ENCODE measurements around the gene TNFSF11. TPM values are rescaled to one million over a fixed set of nuclear protein-coding genes. Genes with fewer than 3 reads are reported as not detected.

TNFSF11 gene
- total and polyA plus RNA-seq, 4 donors: 0.16 TPM; not detected in 3

GRCh38 chr13:42539670-42540069 is 34.3 kb upstream of the TNFSF11 start:
- no peaks in the 10 kb centered on the region for H3K4me1 ChIP-seq (ENCODE audit: control insufficient read depth in 1 of 2, insufficient read depth in 2 of 2, low read length in 2 of 2)
- H3K27me3 ChIP-seq (ENCODE audit: control insufficient read depth in 1 of 2, insufficient read depth in 2 of 2, low read length in 1 of 2): no peaks in the 10 kb centered on the region
- no peak overlapping the region for H3K27ac ChIP-seq (ENCODE audit: low read depth in 1 of 2, low read length in 2 of 2)
- 92 to 94% methylated on average over 7 of the region's 7 CpGs for WGBS, 2 donors
- intact Hi-C loops (cut with DNase I): no loop called here
- no peaks in the 10 kb centered on the region for H3K36me3 ChIP-seq (ENCODE audit: control insufficient read depth in 1 of 2, insufficient read depth in 2 of 2, low read length in 1 of 2)
- H3K9me3 ChIP-seq (ENCODE audit: control insufficient read depth, low read length): peaks cover 2% of the 10 kb centered on the region
- no peak for ATAC-seq (ENCODE audit: low FRiP score)
- H3K4me3 ChIP-seq (ENCODE audit: low read length in 2 of 2): no peak overlapping the region
- no peak for DNase-seq

GRCh38 chr13:42543215-42543797 is 30.6 kb upstream of the TNFSF11 start:
- H3K4me1 ChIP-seq (ENCODE audit: control insufficient read depth in 1 of 2, insufficient read depth in 2 of 2, low read length in 2 of 2): no peaks in the 10 kb centered on the region
- DNase-seq (no peak), ATAC-seq (ENCODE audit: low FRiP score) (no peak)
- 69 to 88% methylated on average over 4 of the region's 4 CpGs for WGBS, 2 donors
- H3K9me3 ChIP-seq (ENCODE audit: control insufficient read depth, low read length): no peaks in the 10 kb centered on the region
- no peak overlapping the region for H3K27ac ChIP-seq (ENCODE audit: low read depth in 1 of 2, low read length in 2 of 2)
- H3K27me3 ChIP-seq (ENCODE audit: control insufficient read depth in 1 of 2, insufficient read depth in 2 of 2, low read length in 1 of 2): no peaks in the 10 kb centered on the region
- H3K36me3 ChIP-seq (ENCODE audit: control insufficient read depth in 1 of 2, insufficient read depth in 2 of 2, low read length in 1 of 2): no peaks in the 10 kb centered on the region
- intact Hi-C loops (cut with DNase I): no loop called here
- no peak overlapping the region for H3K4me3 ChIP-seq (ENCODE audit: low read length in 2 of 2)

GRCh38 chr13:42544246-42544926 is 29.6 kb upstream of the TNFSF11 start:
- ATAC-seq (ENCODE audit: low FRiP score) (no peak), DNase-seq (no peak)
- Histone ChIP-seq H3K27me3 (ENCODE audit: control insufficient read depth in 1 of 2, insufficient read depth in 2 of 2, low read length in 1 of 2) (no peaks in the 10 kb centered on the region), H3K36me3 (ENCODE audit: control insufficient read depth in 1 of 2, insufficient read depth in 2 of 2, low read length in 1 of 2) (no peaks in the 10 kb centered on the region), H3K27ac (ENCODE audit: low read depth in 1 of 2, low read length in 2 of 2) (no peak overlapping the region), H3K4me3 (ENCODE audit: low read length in 2 of 2) (no peak overlapping the region), H3K4me1 (ENCODE audit: control insufficient read depth in 1 of 2, insufficient read depth in 2 of 2, low read length in 2 of 2) (no peaks in the 10 kb centered on the region), H3K9me3 (ENCODE audit: control insufficient read depth, low read length) (no peaks in the 10 kb centered on the region)
- 87 to 92% methylated on average over 4 of the region's 4 CpGs for WGBS, 2 donors
- intact Hi-C loops (cut with DNase I): no loop called here

DNA sequence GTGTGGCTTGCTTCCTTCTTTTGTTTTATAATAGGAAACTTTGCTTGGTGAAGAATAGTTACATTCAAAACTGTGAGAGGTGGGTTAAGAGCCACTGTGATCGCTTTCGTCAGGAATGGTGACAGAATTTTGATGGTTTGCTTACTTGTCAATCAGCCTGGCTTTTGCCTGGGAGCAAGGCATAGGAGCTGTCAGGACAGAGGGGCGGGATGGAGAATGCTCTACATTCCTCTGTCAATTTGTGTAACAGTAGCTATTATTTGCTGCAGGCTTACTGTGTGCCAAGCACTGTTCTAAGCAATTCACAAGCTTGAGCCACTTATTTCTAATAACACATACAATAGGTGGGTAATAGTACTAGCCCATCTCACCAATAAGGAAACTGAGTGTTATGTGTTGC is 28.1 kb upstream of the TNFSF11 start:
- intact Hi-C loops (cut with DNase I): no loop called here
- no peaks in the 10 kb centered on the region for H3K9me3 ChIP-seq (ENCODE audit: control insufficient read depth, low read length)
- DNase-seq (no peak), ATAC-seq (ENCODE audit: low FRiP score) (no peak)
- H3K27me3 ChIP-seq (ENCODE audit: control insufficient read depth in 1 of 2, insufficient read depth in 2 of 2, low read length in 1 of 2): no peaks in the 10 kb centered on the region
- no peak overlapping the region for H3K27ac ChIP-seq (ENCODE audit: low read depth in 1 of 2, low read length in 2 of 2)
- H3K36me3 ChIP-seq (ENCODE audit: control insufficient read depth in 1 of 2, insufficient read depth in 2 of 2, low read length in 1 of 2): no peaks in the 10 kb centered on the region
- no peaks in the 10 kb centered on the region for H3K4me1 ChIP-seq (ENCODE audit: control insufficient read depth in 1 of 2, insufficient read depth in 2 of 2, low read length in 2 of 2)
- 71 to 76% methylated on average over 3 of the region's 3 CpGs for WGBS, 2 donors
- H3K4me3 ChIP-seq (ENCODE audit: low read length in 2 of 2): no peak overlapping the region

DNA sequence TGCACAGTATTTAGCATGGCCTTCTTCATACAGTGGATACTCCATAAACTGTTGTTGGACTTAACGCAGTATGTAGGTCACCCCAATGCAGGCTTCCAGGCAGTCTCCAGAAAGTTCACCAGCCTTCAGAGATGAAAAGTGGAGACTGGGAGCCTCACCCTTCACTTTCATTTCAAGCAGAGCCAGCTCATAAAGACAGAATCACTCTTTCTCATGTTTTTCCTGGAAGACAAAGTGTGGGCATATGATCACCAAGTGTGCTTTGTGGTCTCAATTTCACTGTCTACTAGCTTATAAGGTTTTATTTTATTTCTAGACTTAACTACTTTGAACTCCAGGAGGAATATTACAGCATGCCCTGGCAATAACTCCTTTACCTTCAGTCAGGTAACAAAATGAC is 26.3 kb upstream of the TNFSF11 start:
- no peaks in the 10 kb centered on the region for H3K9me3 ChIP-seq (ENCODE audit: control insufficient read depth, low read length)
- WGBS, 2 donors: 96 to 99% methylated on average over 1 of the region's 1 CpG
- no peak for DNase-seq

DNA sequence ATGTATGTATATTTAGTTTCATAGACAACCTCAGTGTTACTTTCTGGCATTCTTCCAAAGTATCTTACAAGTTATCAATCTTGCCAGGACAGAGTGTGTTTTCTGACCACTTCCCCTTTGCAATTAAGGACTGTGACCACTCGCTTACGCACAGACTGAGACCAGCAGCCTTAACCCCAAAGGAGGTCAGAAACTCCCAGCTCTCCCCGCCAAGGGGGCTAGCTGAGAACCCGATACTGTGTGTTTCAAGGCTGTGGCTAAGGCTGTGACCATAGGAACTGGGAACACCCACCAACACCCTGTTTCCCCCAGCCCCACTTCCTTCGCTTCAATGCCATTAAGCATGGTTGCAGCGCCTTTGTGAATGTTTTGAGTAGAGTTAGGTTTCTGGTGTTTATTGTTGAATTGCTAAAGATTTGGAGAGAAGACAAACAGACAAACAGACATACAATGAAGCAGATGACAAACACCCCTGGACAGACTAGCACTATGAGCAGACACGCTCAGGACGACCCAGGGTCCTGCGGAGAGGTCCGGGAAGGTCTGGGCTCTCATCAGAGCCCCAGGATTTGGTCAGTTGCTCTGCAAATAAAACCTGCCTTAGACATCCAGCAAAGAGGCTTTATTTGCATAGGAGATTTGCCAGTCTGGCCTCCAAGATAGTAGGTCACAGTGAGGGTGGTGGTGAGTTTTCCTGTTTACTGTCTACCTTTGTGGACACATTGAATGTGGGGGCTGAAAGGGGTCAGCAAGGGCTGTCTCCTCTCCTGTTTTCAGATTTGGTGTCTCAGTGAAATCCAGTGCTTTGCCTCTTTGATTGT is 25.0 kb upstream of the TNFSF11 start:
- WGBS, 2 donors: 80 to 85% methylated on average over 10 of the region's 10 CpGs
- Histone ChIP-seq H3K27ac (ENCODE audit: low read depth in 1 of 2, low read length in 2 of 2) (no peak overlapping the region), H3K36me3 (ENCODE audit: control insufficient read depth in 1 of 2, insufficient read depth in 2 of 2, low read length in 1 of 2) (no peaks in the 10 kb centered on the region), H3K4me1 (ENCODE audit: control insufficient read depth in 1 of 2, insufficient read depth in 2 of 2, low read length in 2 of 2) (no peaks in the 10 kb centered on the region), H3K27me3 (ENCODE audit: control insufficient read depth in 1 of 2, insufficient read depth in 2 of 2, low read length in 1 of 2) (no peaks in the 10 kb centered on the region), H3K4me3 (ENCODE audit: low read length in 2 of 2) (no peak overlapping the region), H3K9me3 (ENCODE audit: control insufficient read depth, low read length) (no peaks in the 10 kb centered on the region)
- ATAC-seq (ENCODE audit: low FRiP score) (no peak), DNase-seq (peak in 1 of 2 donors; percentile 55)
- intact Hi-C loops (cut with DNase I): no loop called here

More for the DNA sequence above, 26.3 kb upstream of the TNFSF11 start:
- ATAC-seq (ENCODE audit: low FRiP score): no peak
- Histone ChIP-seq H3K36me3 (ENCODE audit: control insufficient read depth in 1 of 2, insufficient read depth in 2 of 2, low read length in 1 of 2) (no peaks in the 10 kb centered on the region), H3K4me1 (ENCODE audit: control insufficient read depth in 1 of 2, insufficient read depth in 2 of 2, low read length in 2 of 2) (no peaks in the 10 kb centered on the region), H3K27ac (ENCODE audit: low read depth in 1 of 2, low read length in 2 of 2) (no peak overlapping the region), H3K4me3 (ENCODE audit: low read length in 2 of 2) (no peak overlapping the region), H3K27me3 (ENCODE audit: control insufficient read depth in 1 of 2, insufficient read depth in 2 of 2, low read length in 1 of 2) (no peaks in the 10 kb centered on the region)
- intact Hi-C loops (cut with DNase I): no loop called here

DNA sequence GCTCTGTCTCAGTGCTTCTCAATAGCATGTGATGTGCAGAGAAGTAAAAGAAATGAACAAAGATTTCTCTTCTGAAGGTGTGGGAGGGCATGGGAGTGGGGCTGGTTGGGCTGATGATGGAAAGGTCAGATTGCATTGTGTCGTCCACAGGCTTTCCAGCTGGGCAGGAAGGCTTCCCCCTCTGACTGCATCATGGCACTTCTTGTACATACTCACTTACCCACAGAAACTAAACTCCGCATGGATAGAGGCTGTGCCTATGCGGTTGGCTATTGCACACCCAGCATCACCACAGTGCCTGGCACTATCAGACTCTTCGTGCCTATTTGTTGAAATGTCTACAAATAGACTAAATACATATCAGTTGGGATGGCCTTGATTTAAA is 24.4 kb upstream of the TNFSF11 start:
- no peaks in the 10 kb centered on the region for H3K36me3 ChIP-seq (ENCODE audit: control insufficient read depth in 1 of 2, insufficient read depth in 2 of 2, low read length in 1 of 2)
- H3K4me1 ChIP-seq (ENCODE audit: control insufficient read depth in 1 of 2, insufficient read depth in 2 of 2, low read length in 2 of 2): no peaks in the 10 kb centered on the region
- ATAC-seq (ENCODE audit: low FRiP score) (no peak), DNase-seq (no peak)
- no peak overlapping the region for H3K4me3 ChIP-seq (ENCODE audit: low read length in 2 of 2)
- no peak overlapping the region for H3K27ac ChIP-seq (ENCODE audit: low read depth in 1 of 2, low read length in 2 of 2)
- H3K27me3 ChIP-seq (ENCODE audit: control insufficient read depth in 1 of 2, insufficient read depth in 2 of 2, low read length in 1 of 2): no peaks in the 10 kb centered on the region
- intact Hi-C loops (cut with DNase I): no loop called here
- H3K9me3 ChIP-seq (ENCODE audit: control insufficient read depth, low read length): no peaks in the 10 kb centered on the region
- WGBS, 2 donors: 75 to 87% methylated on average over 4 of the region's 4 CpGs

DNA sequence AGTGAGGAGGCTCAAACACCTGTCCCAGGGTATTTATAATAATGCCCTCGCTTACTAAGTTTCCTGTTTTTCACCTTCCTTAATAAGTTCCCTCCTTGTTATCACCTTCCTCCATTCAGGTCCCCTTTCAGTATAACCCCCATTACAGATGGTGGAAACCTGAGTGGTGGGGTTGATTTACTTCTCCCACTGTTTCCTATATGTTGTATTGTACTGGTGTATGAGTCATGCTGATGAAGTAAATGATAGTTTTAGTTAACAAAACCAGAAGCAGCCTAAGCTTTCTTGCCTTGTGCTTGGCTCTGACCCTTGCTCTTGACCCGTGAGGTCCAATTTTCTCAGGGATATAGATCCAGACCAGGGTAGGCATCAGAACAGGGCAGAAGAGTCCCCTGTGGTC is 22.3 kb upstream of the TNFSF11 start:
- no peaks in the 10 kb centered on the region for H3K4me1 ChIP-seq (ENCODE audit: control insufficient read depth in 1 of 2, insufficient read depth in 2 of 2, low read length in 2 of 2)
- H3K9me3 ChIP-seq (ENCODE audit: control insufficient read depth, low read length): no peaks in the 10 kb centered on the region
- DNase-seq (no peak), ATAC-seq (ENCODE audit: low FRiP score) (no peak)
- H3K27me3 ChIP-seq (ENCODE audit: control insufficient read depth in 1 of 2, insufficient read depth in 2 of 2, low read length in 1 of 2): no peaks in the 10 kb centered on the region
- no peak overlapping the region for H3K4me3 ChIP-seq (ENCODE audit: low read length in 2 of 2)
- no peak overlapping the region for H3K27ac ChIP-seq (ENCODE audit: low read depth in 1 of 2, low read length in 2 of 2)
- H3K36me3 ChIP-seq (ENCODE audit: control insufficient read depth in 1 of 2, insufficient read depth in 2 of 2, low read length in 1 of 2): no peaks in the 10 kb centered on the region
- 95 to 98% methylated on average over 2 of the region's 2 CpGs for WGBS, 2 donors
- intact Hi-C loops (cut with DNase I): no loop called here

Measured in aorta (tissue), 5 donors.